ENCODE results near the gene CA5A. TPM values are rescaled to one million over a fixed set of nuclear protein-coding genes. Genes with fewer than 3 reads are reported as not detected.

Gene CA5A
- total and polyA plus RNA-seq, 2 of the 13 experiments (the other 11 are each of a cell fraction or from before 2014, with no cell fraction given): 66.8 to 106 TPM

DNA sequence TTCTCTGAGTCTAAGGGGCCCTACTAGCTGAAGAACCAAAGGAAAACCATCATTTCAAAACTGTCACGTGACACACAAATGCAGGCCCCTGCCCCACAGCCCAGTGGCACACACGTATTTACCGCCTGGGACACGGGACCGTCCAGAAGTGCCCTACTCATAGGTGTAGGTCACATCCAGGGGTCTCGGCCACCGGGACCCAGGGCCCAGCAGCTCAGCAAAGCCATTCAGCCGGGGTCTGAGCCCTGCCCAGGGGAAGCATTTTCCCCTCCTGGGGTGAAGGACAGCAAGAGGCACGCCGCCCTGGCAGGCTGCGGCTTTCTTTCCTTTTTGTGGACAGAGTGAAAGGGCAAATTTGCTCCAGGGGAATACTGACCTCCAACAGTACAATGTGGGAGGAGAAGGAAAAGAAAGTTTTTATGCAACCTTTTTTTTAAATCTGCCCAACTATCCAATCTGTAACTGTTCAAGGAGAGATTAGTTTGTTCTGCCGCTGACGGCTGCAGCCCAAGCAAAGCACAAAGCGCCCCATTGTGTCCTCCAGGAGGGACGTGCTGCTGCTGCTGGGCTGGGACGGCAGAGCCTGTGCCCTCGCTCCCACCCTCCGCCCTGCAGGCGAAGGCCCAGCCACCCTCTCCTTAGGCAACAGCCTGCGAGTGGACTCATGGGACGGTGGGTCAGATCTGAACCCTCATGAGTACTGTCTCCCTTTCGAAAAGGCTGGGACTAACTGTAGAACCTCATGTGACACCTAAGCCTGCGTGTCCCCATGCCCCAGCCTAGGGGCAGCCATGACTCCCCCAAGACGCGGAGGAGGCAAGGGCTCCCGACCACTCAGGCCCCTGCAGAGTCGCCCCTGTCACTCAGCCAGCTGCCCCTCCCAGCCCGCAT, 88.3 kb downstream of the CA5A start (continued):
- TF ChIP-seq HNF4A (CRISPR knock-in tag; IDR thresholded peaks at IDR 0.05) (peak; percentile 82), ATF7 (IDR thresholded peaks at IDR 0.05) (no peak), ATF7 (CRISPR knock-in tag; IDR thresholded peaks at IDR 0.05) (peak; percentile 71; the same call in 1 of the 2 replicates), SKI (IDR thresholded peaks at IDR 0.05; ENCODE audit: partially characterized antibody) (peak; percentile 77), ZFAT (CRISPR knock-in tag; conservative IDR thresholded peaks at IDR 0.05) (no peak), HNRNPLL (IDR thresholded peaks at IDR 0.05; ENCODE audit: low read depth, low read length, poor library complexity, severe bottlenecking) (peak; percentile 35), ZNF614 (CRISPR knock-in tag; IDR thresholded peaks at IDR 0.05; ENCODE audit: borderline replicate concordance) (0 out of 2 replicates have a peak, but pooled peaks have one; percentile 83), ZNF136 (CRISPR knock-in tag; IDR thresholded peaks at IDR 0.05; ENCODE audit: low read depth) (peak; percentile 68; the same call in 1 of the 2 replicates), GLI4 (CRISPR knock-in tag; IDR thresholded peaks at IDR 0.05; ENCODE audit: borderline replicate concordance) (peak; percentile 84; the same call in 1 of the 2 replicates), KDM2A (CRISPR knock-in tag; IDR thresholded peaks at IDR 0.05; ENCODE audit: borderline replicate concordance, low read depth) (peak; percentile 65; the same call in 1 of the 2 replicates), HDAC1 (CRISPR knock-in tag; IDR thresholded peaks at IDR 0.05) (peak; percentile 95), ZNF879 (CRISPR knock-in tag; IDR thresholded peaks at IDR 0.05) (0 out of 2 replicates have a peak, but pooled peaks have one; percentile 69), ZSCAN20 (CRISPR knock-in tag; IDR thresholded peaks at IDR 0.05; ENCODE audit: borderline replicate concordance) (peak; percentile 97), ZNF264 (CRISPR knock-in tag; IDR thresholded peaks at IDR 0.05) (peak; percentile 88), JUN (CRISPR knock-in tag; IDR thresholded peaks at IDR 0.05) (peak; percentile 42), ZNF629 (CRISPR knock-in tag; conservative IDR thresholded peaks at IDR 0.05) (peak; percentile 46; the same call in 1 of the 2 replicates), NR1H2 (CRISPR knock-in tag; IDR thresholded peaks at IDR 0.05; ENCODE audit: borderline replicate concordance, low read depth) (0 out of 2 replicates have a peak, but pooled peaks have one; percentile 47), ZNF782 (CRISPR knock-in tag; IDR thresholded peaks at IDR 0.05; ENCODE audit: borderline replicate concordance) (peak; percentile 16; the same call in 1 of the 2 replicates), ZNF451 (CRISPR knock-in tag; IDR thresholded peaks at IDR 0.05) (peak; percentile 41; the same call in 1 of the 2 replicates), ZNF703 (CRISPR knock-in tag; IDR thresholded peaks at IDR 0.05; ENCODE audit: borderline replicate concordance) (no peak; the same call in 1 of the 2 replicates)
- TF ChIP-seq, protein P1, sequence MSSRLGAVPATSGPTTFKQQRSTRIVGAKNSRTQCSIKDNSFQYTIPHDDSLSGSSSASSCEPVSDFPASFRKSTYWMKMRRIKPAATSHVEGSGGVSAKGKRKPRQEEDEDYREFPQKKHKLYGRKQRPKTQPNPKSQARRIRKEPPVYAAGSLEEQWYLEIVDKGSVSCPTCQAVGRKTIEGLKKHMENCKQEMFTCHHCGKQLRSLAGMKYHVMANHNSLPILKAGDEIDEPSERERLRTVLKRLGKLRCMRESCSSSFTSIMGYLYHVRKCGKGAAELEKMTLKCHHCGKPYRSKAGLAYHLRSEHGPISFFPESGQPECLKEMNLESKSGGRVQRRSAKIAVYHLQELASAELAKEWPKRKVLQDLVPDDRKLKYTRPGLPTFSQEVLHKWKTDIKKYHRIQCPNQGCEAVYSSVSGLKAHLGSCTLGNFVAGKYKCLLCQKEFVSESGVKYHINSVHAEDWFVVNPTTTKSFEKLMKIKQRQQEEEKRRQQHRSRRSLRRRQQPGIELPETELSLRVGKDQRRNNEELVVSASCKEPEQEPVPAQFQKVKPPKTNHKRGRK (CRISPR knock-in tag; IDR thresholded peaks at IDR 0.05): no peak
- TF ChIP-seq, protein P2, sequence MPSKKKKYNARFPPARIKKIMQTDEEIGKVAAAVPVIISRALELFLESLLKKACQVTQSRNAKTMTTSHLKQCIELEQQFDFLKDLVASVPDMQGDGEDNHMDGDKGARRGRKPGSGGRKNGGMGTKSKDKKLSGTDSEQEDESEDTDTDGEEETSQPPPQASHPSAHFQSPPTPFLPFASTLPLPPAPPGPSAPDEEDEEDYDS (CRISPR knock-in tag; IDR thresholded peaks at IDR 0.05): peak; percentile 66
- TF ChIP-seq, protein P3, sequence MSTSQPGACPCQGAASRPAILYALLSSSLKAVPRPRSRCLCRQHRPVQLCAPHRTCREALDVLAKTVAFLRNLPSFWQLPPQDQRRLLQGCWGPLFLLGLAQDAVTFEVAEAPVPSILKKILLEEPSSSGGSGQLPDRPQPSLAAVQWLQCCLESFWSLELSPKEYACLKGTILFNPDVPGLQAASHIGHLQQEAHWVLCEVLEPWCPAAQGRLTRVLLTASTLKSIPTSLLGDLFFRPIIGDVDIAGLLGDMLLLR (CRISPR knock-in tag; IDR thresholded peaks at IDR 0.05): no peak
- TF ChIP-seq, protein P4, sequence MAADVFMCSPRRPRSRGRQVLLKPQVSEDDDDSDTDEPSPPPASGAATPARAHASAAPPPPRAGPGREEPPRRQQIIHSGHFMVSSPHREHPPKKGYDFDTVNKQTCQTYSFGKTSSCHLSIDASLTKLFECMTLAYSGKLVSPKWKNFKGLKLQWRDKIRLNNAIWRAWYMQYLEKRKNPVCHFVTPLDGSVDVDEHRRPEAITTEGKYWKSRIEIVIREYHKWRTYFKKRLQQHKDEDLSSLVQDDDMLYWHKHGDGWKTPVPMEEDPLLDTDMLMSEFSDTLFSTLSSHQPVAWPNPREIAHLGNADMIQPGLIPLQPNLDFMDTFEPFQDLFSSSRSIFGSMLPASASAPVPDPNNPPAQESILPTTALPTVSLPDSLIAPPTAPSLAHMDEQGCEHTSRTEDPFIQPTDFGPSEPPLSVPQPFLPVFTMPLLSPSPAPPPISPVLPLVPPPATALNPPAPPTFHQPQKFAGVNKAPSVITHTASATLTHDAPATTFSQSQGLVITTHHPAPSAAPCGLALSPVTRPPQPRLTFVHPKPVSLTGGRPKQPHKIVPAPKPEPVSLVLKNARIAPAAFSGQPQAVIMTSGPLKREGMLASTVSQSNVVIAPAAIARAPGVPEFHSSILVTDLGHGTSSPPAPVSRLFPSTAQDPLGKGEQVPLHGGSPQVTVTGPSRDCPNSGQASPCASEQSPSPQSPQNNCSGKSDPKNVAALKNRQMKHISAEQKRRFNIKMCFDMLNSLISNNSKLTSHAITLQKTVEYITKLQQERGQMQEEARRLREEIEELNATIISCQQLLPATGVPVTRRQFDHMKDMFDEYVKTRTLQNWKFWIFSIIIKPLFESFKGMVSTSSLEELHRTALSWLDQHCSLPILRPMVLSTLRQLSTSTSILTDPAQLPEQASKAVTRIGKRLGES (CRISPR knock-in tag; IDR thresholded peaks at IDR 0.05; ENCODE audit: borderline replicate concordance): peak; percentile 72; the same call in 1 of the 2 replicates
